MCF 10A (cell line): Measurements from ENCODE around the gene AKAP1. TPM values are rescaled to one million over a fixed set of nuclear protein-coding genes. Genes with fewer than 3 reads are reported as not detected.

Source experiments
- BruUV-seq: library from RNA; stranded (reverse); fragments of 400-500 nt; replicated peaks from 2 replicates; lab custom pipeline; 2021; lab: Mats Ljungman, UMichigan
- CTCF ChIA-PET: fragments of 300-600 bp; sonication (Branson Sonifier 250); formaldehyde crosslinking; extraction: SDS; loops from one replicate; lab custom pipeline; 2021; ENCODE audit warnings: antibody characterized with exemption, inconsistent platforms; lab: Yijun Ruan, JAX
- POLR2A ChIA-PET: fragments of 300-600, 350-650 bp; sonication (Branson Sonifier 250); formaldehyde crosslinking; extraction: SDS; loops from one replicate; lab custom pipeline; 2020; ENCODE audit warnings: antibody characterized with exemption, inconsistent platforms; lab: Yijun Ruan, JAX
- DNase-seq: peaks from one replicate; pipeline ENCODE4 v3.0.0-alpha.2; 2018; ENCODE audit not compliant: unreplicated experiment
- H3K27ac Mint-ChIP-seq: one replicate; pipeline ENCODE4 v1.8.0; 2022; ENCODE audit warnings: mild to moderate bottlenecking, low read depth, mixed read lengths; ENCODE audit not compliant: unreplicated experiment
- H3K27me3 Mint-ChIP-seq: one replicate; pipeline ENCODE4 v1.8.0; 2022; ENCODE audit warnings: mixed read lengths; ENCODE audit not compliant: insufficient read depth, unreplicated experiment
- H3K36me3 Mint-ChIP-seq: one replicate; pipeline ENCODE4 v1.8.0; 2022; ENCODE audit warnings: mild to moderate bottlenecking, moderate library complexity, mixed read lengths; ENCODE audit not compliant: insufficient read depth, unreplicated experiment
- H3K4me1 Mint-ChIP-seq: one replicate; pipeline ENCODE4 v1.8.0; 2022; ENCODE audit warnings: mixed read lengths; ENCODE audit not compliant: insufficient read depth, unreplicated experiment
- H3K4me3 Mint-ChIP-seq: one replicate; pipeline ENCODE4 v1.8.0; 2022; ENCODE audit warnings: mild to moderate bottlenecking, moderate library complexity, mixed read lengths; ENCODE audit not compliant: unreplicated experiment
- H3K9me3 Mint-ChIP-seq: one replicate; pipeline ENCODE4 v1.8.0; 2022; ENCODE audit warnings: mixed read lengths; ENCODE audit not compliant: unreplicated experiment
- intact Hi-C: fragments of 100-400 bp; cut with micrococcal nuclease; formaldehyde crosslinking; loops from 2 replicates; pipeline ENCODE4 v1.14.1; 2022
- total RNA-seq: library from RNA; stranded (reverse); gene quantifications from 2 replicates; pipeline ENCODE4 v1.2.3, GENCODE V29; 2022
- TF ChIP-seq, protein P1 (sequence below): fragments of 200-600 bp; IDR thresholded peaks from one replicate; pipeline ENCODE4 v1.8.0; 2022; ENCODE audit warnings: antibody characterized with exemption, mild to moderate bottlenecking; ENCODE audit not compliant: unreplicated experiment

The AKAP1 gene
- total RNA-seq, 1 experiment from 2014 or later, result 32.4 TPM

DNA sequence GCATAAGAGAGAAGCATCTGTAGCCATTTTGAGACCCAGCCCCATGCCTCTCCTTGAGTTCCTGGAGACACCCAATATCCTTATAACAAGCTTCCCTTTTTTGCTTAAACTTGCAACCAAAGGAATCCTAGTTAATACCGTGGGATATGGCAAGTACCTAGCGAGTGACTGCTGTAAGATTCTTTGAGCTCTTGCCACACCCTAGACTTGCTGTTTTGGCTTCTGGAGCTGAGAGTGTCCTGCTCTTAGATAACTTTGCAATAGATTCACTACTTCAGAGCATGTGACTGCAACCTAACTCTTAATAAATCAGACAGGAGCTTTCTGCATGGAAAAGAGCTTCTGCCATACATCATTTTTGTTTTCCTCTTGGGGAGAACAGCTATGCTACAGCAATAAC, 58.3 kb downstream of the AKAP1 start:
- Mint-ChIP-seq H3K27me3 (no peaks in the 10 kb centered on the region), H3K27ac (no peak overlapping the region), H3K9me3 (no peaks in the 10 kb centered on the region), H3K4me1 (peaks cover 11% of the 10 kb centered on the region), H3K4me3 (no peak overlapping the region), H3K36me3 (peaks cover 5% of the 10 kb centered on the region)
- intact Hi-C loops, result no loop called here
- POLR2A ChIA-PET, result interaction anchor here (0.7 to 1.2 kb wide), 3 partner anchors 15 to 56 kb away, joined by 3 to 4 read pairs (median 3); no protein-coding TSS in a partner anchor
- TF ChIP-seq, protein P1, sequence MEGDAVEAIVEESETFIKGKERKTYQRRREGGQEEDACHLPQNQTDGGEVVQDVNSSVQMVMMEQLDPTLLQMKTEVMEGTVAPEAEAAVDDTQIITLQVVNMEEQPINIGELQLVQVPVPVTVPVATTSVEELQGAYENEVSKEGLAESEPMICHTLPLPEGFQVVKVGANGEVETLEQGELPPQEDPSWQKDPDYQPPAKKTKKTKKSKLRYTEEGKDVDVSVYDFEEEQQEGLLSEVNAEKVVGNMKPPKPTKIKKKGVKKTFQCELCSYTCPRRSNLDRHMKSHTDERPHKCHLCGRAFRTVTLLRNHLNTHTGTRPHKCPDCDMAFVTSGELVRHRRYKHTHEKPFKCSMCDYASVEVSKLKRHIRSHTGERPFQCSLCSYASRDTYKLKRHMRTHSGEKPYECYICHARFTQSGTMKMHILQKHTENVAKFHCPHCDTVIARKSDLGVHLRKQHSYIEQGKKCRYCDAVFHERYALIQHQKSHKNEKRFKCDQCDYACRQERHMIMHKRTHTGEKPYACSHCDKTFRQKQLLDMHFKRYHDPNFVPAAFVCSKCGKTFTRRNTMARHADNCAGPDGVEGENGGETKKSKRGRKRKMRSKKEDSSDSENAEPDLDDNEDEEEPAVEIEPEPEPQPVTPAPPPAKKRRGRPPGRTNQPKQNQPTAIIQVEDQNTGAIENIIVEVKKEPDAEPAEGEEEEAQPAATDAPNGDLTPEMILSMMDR, result no peak
- no peak for DNase-seq
- CTCF ChIA-PET, result interaction anchor here (0.6 to 1.8 kb wide), 8 partner anchors 13 to 604 kb away, joined by 3 to 11 read pairs (median 4); no protein-coding TSS in a partner anchor
- BruUV-seq, result no TSS peak

DNA sequence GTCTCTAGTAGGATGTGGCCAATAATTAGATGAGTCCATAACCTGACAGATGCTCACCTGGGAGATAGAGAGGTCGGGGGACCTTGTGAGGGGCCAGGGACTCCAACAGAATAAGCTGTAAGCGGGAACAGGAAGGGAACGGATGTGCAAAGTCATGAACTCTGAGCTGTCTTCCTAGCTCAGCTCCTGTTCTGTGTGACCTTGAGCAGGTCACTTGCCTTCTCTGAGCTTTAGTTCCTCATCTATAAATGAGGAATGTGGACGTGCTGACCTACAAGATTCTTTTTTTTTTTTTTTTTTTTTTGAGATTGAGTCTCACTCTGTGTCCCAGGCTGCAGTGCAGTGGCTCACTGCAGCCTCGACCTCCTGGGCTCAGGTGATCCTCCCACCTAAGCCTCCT, 58.9 kb downstream of the AKAP1 start:
- CTCF ChIA-PET, result interaction anchor here (0.5 to 1.6 kb wide), 7 partner anchors 14 to 454 kb away, joined by 3 to 11 read pairs (median 3); no protein-coding TSS in a partner anchor
- no peaks in the 10 kb centered on the region for H3K27me3 Mint-ChIP-seq
- H3K9me3 Mint-ChIP-seq, result peaks cover 4% of the 10 kb centered on the region
- no peak overlapping the region for H3K27ac Mint-ChIP-seq
- POLR2A ChIA-PET, result interaction anchor here (0.9 to 1.2 kb wide), 2 partner anchors 14 to 55 kb away, joined by 3 read pairs; no protein-coding TSS in a partner anchor
- TF ChIP-seq, protein P1, result no peak
- DNase-seq, result no peak
- H3K36me3 Mint-ChIP-seq, result peaks cover 5% of the 10 kb centered on the region
- no peak overlapping the region for H3K4me3 Mint-ChIP-seq
- intact Hi-C loops, result no loop called here
- no TSS peak for BruUV-seq
- peaks cover 11% of the 10 kb centered on the region for H3K4me1 Mint-ChIP-seq

DNA sequence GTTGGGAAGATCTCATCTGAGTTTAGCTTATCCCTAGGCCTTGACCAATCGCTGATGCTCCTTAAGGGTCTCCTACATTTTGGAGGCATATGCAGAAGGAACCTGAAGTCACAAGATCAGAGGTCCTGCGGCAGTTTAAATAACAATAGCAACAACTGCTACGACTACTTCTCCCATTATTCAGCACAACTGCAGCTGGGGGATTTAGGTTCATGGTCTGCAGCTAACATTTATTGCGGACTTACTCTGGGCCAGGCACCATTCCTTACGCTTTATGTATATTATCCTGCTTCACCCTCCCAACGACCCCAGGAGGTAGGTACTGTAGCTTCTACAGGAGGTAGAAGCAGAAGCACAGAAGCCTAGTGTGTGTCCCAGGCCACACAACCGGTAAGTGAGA, 59.5 kb downstream of the AKAP1 start:
- peaks cover 11% of the 10 kb centered on the region for H3K4me1 Mint-ChIP-seq
- no peak overlapping the region for H3K27ac Mint-ChIP-seq
- TF ChIP-seq, protein P1, result no peak
- intact Hi-C loops, result no loop called here
- ChIA-PET CTCF (interaction anchor here (0.5 to 1.6 kb wide), 3 partner anchors 55 to 100 kb away, joined by 3 to 11 read pairs (median 4); no protein-coding TSS in a partner anchor), POLR2A (no interaction called here)
- peaks cover 5% of the 10 kb centered on the region for H3K36me3 Mint-ChIP-seq
- H3K27me3 Mint-ChIP-seq, result no peaks in the 10 kb centered on the region
- no TSS peak for BruUV-seq
- H3K9me3 Mint-ChIP-seq, result peaks cover 9% of the 10 kb centered on the region
- no peak for DNase-seq
- H3K4me3 Mint-ChIP-seq, result no peak overlapping the region

DNA sequence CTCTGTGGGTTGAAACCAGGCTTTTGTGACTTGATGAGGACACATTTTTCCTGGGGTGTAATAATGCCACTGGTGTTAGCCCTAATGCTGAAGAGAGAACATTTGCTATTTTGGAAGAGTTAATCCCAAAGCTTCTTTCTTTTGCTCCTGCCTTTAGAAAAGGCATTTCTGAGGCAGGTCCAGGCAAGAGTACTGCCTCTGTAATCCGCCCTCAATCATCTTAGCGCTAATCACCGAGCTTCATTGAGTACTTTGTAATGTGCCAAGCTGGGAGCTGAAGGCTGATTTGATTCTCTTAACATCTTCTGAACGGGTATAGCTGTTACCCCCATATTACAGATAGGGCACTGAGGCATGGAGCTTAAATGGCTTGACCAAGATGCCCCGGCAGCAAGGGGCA, 60.3 kb downstream of the AKAP1 start:
- POLR2A ChIA-PET, result no interaction called here
- BruUV-seq, result no TSS peak
- intact Hi-C loops, result no loop called here

More for the DNA sequence above, 60.3 kb downstream of the AKAP1 start:
- CTCF ChIA-PET, result interaction anchor here (0.6 to 0.8 kb wide), 2 partner anchors 16 to 99 kb away, joined by 3 to 4 read pairs; no protein-coding TSS in a partner anchor
- H3K36me3 Mint-ChIP-seq, result peaks cover 5% of the 10 kb centered on the region
- H3K9me3 Mint-ChIP-seq, result peaks cover 9% of the 10 kb centered on the region
- peaks cover 11% of the 10 kb centered on the region for H3K4me1 Mint-ChIP-seq
- no peaks in the 10 kb centered on the region for H3K27me3 Mint-ChIP-seq
- no peak for DNase-seq
- H3K27ac Mint-ChIP-seq, result no peak overlapping the region
- no peak overlapping the region for H3K4me3 Mint-ChIP-seq
- TF ChIP-seq, protein P1, result no peak
